T-cell (primary cell): Measurements from ENCODE around the gene GCLC. TPM values are rescaled to one million over a fixed set of nuclear protein-coding genes. Genes with fewer than 3 reads are reported as not detected.

Experiments
- ATAC-seq, 4 experiments: fragments of 200-7000 bp in 3 of 4; fragments of 150-1000 bp in 1 of 4; cut with Tn5 transposase; replicated peaks in 1 of 4; 1 replicate in 3 of 4; 2 replicates in 1 of 4; pipeline ENCODE4 v1.10.0; 2021; ENCODE audit warnings: moderate library complexity in 3 of 4, mild to moderate bottlenecking in 2 of 4, moderate number of reproducible peaks in 1 of 4
- CTCF ChIA-PET, 2 donors: fragments of 300-600 bp; sonication (Branson Sonifier 250); formaldehyde crosslinking; loops; one replicate each; lab custom pipeline; 2022; ENCODE audit warnings: antibody characterized with exemption in 2 of 2; lab: Charles Lee
- POLR2A ChIA-PET, 2 donors: fragments of 300-600 bp; sonication (Branson Sonifier 250); formaldehyde crosslinking; loops; one replicate each; lab custom pipeline; 2022; ENCODE audit warnings: antibody characterized with exemption in 2 of 2; lab: Charles Lee
- DNase-seq, 35 experiments: peaks; one replicate each; pipeline versions ENCODE4 v3.0.0 to v3.0.0-alpha.2; 2013 to 2023
- H3K27ac ChIP-seq: one replicate; pipeline ENCODE4 v1.5.1; 2013; ENCODE audit warnings: low read length
- H3K27me3 ChIP-seq, 2 experiments: replicated peaks in 1 of 2; 1 replicate in 1 of 2; 2 replicates in 1 of 2; pipeline versions ENCODE4 v1.6.1 to v1.7.0; 2013; ENCODE audit warnings: low read length in 1 of 2, mixed read lengths in 1 of 2; ENCODE audit not compliant: control insufficient read depth in 2 of 2, insufficient read depth in 2 of 2; ENCODE audit errors: extremely low read depth in 1 of 2
- H3K36me3 ChIP-seq, 2 donors: 1 replicate in 1 of 2; 2 replicates in 1 of 2; pipeline versions ENCODE4 v1.6.1 to v1.7.0; 2013; ENCODE audit warnings: low read length in 1 of 2; ENCODE audit not compliant: control insufficient read depth in 2 of 2, insufficient read depth in 1 of 2; ENCODE audit errors: extremely low read depth in 1 of 2
- H3K4me1 ChIP-seq, 2 experiments: 1 replicate in 1 of 2; 2 replicates in 1 of 2; pipeline versions ENCODE4 v1.6.1 to v1.7.0; 2013; ENCODE audit warnings: low read length in 2 of 2, mixed read lengths in 1 of 2; ENCODE audit not compliant: insufficient read depth in 2 of 2, control insufficient read depth in 1 of 2; ENCODE audit errors: extremely low read depth in 1 of 2
- H3K4me3 ChIP-seq, 2 donors: 1 replicate in 1 of 2; 2 replicates in 1 of 2; pipeline versions ENCODE4 v1.5.1 to v1.7.0; 2013; ENCODE audit warnings: mild to moderate bottlenecking in 2 of 2, low read length in 1 of 2, moderate library complexity in 1 of 2; ENCODE audit not compliant: control insufficient read depth in 1 of 2; ENCODE audit errors: extremely low read depth in 1 of 2
- H3K9me3 ChIP-seq: 2 replicates; pipeline ENCODE4 v1.7.0; 2013
- H3K27ac Mint-ChIP-seq, 2 donors: one replicate each; pipeline ENCODE4 v1.8.0; 2020 to 2021; ENCODE audit warnings: mild to moderate bottlenecking in 2 of 2, mixed read lengths in 2 of 2
- H3K27me3 Mint-ChIP-seq, 2 donors: one replicate each; pipeline ENCODE4 v1.8.0; 2021 to 2022; ENCODE audit warnings: mixed read lengths in 2 of 2
- H3K36me3 Mint-ChIP-seq: one replicate; pipeline ENCODE4 v1.8.0; 2021; ENCODE audit warnings: mixed read lengths
- H3K4me1 Mint-ChIP-seq, 3 donors: one replicate each; pipeline ENCODE4 v1.8.0; 2020 to 2022; ENCODE audit warnings: mixed read lengths in 3 of 3, mild to moderate bottlenecking in 1 of 3
- H3K4me3 Mint-ChIP-seq, 3 donors: one replicate each; pipeline ENCODE4 v1.8.0; 2020 to 2022; ENCODE audit warnings: mild to moderate bottlenecking in 3 of 3, mixed read lengths in 3 of 3, moderate library complexity in 3 of 3
- H3K9me3 Mint-ChIP-seq, 3 donors: one replicate each; pipeline ENCODE4 v1.8.0; 2020 to 2022; ENCODE audit warnings: mixed read lengths in 3 of 3
- WGBS: methylation state at CpG from one replicate; pipeline ENCODE4 v1.1.5; 2013; ENCODE audit warnings: missing lambda C conversion rate; ENCODE audit not compliant: insufficient coverage; 5-methylcytosine and 5-hydroxymethylcytosine counted together
- total RNA-seq, 35 experiments: library from RNA in 6 of 35; stranded (reverse) in 6 of 35; fragments of 120-200 nt in 1 of 35; gene quantifications; one replicate each; pipeline versions ENCODE4 v1.2.1 to v1.2.4 and lab custom pipeline; 2013 to 2026

Gene GCLC
- total RNA-seq, 5 donors from 2014 or later (not counting 1 experiment from before 2014, with no cell fraction given), result 25.2 to 38.2 (median 33.6) TPM

GRCh38 chr6:53524455-53524815 is 20.5 kb downstream of the GCLC start:
- Mint-ChIP-seq H3K4me1 (peaks cover 9 to 16% (median 12%) of the 10 kb centered on the region in 3 donors), H3K27me3 (no peaks in the 10 kb centered on the region), H3K9me3 (no peaks in the 10 kb centered on the region), H3K36me3 (peaks cover 13% of the 10 kb centered on the region), H3K4me3 (no peak overlapping the region), H3K27ac (no peak overlapping the region)
- no peak overlapping the region for H3K27ac ChIP-seq
- CTCF ChIA-PET, result no interaction called here
- no peak overlapping the region for H3K4me3 ChIP-seq
- POLR2A ChIA-PET, result no interaction called here
- H3K9me3 ChIP-seq, result no peaks in the 10 kb centered on the region
- DNase-seq (no peak), ATAC-seq (no peak)
- peaks cover 0 to 4% of the 10 kb centered on the region in 2 donors for H3K36me3 ChIP-seq
- no CpG with 5 or more reads among the region's 1 CpG for WGBS
- no peaks in the 10 kb centered on the region for H3K4me1 ChIP-seq
- H3K27me3 ChIP-seq, result no peaks in the 10 kb centered on the region

DNA sequence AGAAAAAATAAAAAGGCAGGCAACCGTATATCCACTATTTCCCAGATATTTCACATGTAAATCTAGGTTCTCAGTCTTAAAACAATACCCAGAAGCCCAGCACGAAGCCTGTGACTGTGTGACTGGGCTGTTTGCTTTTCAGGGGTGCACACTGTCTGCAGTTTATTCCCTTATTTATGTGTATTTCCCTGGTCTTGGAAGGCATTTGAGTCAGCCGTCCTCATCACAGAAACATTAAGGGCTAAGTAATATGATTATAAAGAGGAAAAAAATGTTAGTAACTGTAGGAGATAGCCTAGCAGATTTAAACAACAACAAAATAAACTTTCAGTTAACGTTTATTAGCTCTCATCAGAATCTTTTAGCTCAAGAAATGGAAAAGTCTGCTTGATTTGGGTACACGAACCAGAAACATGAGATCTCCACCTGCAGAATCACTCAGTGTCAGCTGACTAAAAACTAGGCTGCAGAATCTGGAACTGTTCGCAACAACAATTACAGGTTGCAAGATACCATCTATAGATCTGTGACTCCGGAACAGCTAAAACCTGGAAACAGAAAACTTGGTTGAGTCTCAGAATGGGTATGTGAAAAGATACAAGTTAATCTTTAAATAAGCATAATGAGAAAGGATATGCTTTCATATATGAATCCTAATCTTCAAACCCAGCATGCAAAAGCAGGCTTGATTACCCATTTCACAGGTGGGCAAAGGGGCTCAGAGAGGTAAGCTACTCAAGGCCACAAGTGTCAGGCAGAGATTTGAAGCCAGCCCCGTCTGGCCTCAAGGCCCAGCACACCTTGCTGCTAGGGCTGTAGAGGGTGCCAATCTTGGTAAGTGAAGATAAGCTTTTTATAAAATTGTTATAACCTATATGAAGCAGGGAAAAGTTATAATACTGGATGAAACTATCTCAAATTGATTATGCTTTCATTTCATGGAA is 21.1 kb downstream of the GCLC start:
- Histone ChIP-seq H3K27me3 (no peaks in the 10 kb centered on the region), H3K4me1 (no peaks in the 10 kb centered on the region), H3K4me3 (no peak overlapping the region), H3K36me3 (peaks cover 0 to 7% of the 10 kb centered on the region in 2 donors), H3K9me3 (no peaks in the 10 kb centered on the region), H3K27ac (no peak overlapping the region)
- peaks cover 19% of the 10 kb centered on the region for H3K36me3 Mint-ChIP-seq
- DNase-seq (no peak), ATAC-seq (no peak)
- H3K27me3 Mint-ChIP-seq, result no peaks in the 10 kb centered on the region
- CTCF ChIA-PET, result no interaction called here
- H3K27ac Mint-ChIP-seq, result no peak overlapping the region
- H3K4me3 Mint-ChIP-seq, result no peak overlapping the region
- 96% methylated on average over 3 of the region's 8 CpGs for WGBS
- no peaks in the 10 kb centered on the region for H3K9me3 Mint-ChIP-seq
- POLR2A ChIA-PET, result no interaction called here
- peaks cover 9 to 12% (median 11%) of the 10 kb centered on the region in 3 donors for H3K4me1 Mint-ChIP-seq

- Histone ChIP-seq H3K27ac (no peak overlapping the region), H3K9me3 (no peaks in the 10 kb centered on the region), H3K4me3 (no peak overlapping the region), H3K4me1 (no peaks in the 10 kb centered on the region), H3K27me3 (no peaks in the 10 kb centered on the region), H3K36me3 (peaks cover 0 to 19% of the 10 kb centered on the region in 2 donors)
- ChIA-PET POLR2A (no interaction called here), CTCF (no interaction called here)
- Mint-ChIP-seq H3K9me3 (no peaks in the 10 kb centered on the region), H3K27me3 (no peaks in the 10 kb centered on the region), H3K4me1 (peaks cover 2 to 7% (median 6%) of the 10 kb centered on the region in 3 donors), H3K27ac (no peak overlapping the region), H3K4me3 (no peak overlapping the region), H3K36me3 (peaks cover 30% of the 10 kb centered on the region)
- 96% methylated on average over 6 of the region's 14 CpGs for WGBS
- DNase-seq (no peak), ATAC-seq (no peak)
Observed at GRCh38 chr6:53520320-53520928, 24.5 kb downstream of the GCLC start.

DNA sequence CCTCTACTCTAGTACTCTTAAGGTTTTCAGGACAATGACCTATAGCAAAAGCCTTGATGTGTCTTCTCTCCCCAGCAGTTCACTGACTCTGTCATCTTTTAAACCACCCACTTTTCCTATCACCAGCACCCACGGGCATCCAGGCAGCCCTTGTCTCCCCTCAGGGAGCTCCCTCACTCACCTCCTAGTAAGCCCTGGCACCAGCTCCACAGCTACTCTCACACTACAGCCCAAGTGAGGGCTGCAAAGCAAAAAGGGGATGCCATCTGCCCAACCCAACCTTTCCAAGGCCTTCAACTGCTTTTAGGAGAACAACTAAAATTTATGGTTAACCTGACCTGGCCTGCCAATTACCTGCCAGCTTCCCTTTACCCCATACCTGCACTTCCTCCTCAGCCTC is 26.0 kb downstream of the GCLC start:
- Mint-ChIP-seq H3K9me3 (no peaks in the 10 kb centered on the region), H3K27me3 (no peaks in the 10 kb centered on the region), H3K36me3 (peaks cover 41% of the 10 kb centered on the region), H3K4me3 (no peak overlapping the region), H3K4me1 (peaks cover 0 to 1% (median 0%) of the 10 kb centered on the region in 3 donors), H3K27ac (no peak overlapping the region)
- Histone ChIP-seq H3K4me3 (no peak overlapping the region), H3K4me1 (no peaks in the 10 kb centered on the region), H3K27ac (no peak overlapping the region), H3K36me3 (peaks cover 0 to 30% of the 10 kb centered on the region in 2 donors), H3K9me3 (no peaks in the 10 kb centered on the region), H3K27me3 (no peaks in the 10 kb centered on the region)
- 67% methylated on average over 1 of the region's 1 CpG for WGBS
- ATAC-seq (no peak), DNase-seq (no peak)
- POLR2A ChIA-PET, result interaction anchor here in 1 of 2 donors (1.2 kb wide), 1 partner anchor 23 kb away, joined by 3 read pairs; no protein-coding TSS in a partner anchor
- CTCF ChIA-PET, result interaction anchor here in 1 of 2 donors (1.2 kb wide), 1 partner anchor 26 kb away, joined by 3 read pairs; no protein-coding TSS in a partner anchor

DNA sequence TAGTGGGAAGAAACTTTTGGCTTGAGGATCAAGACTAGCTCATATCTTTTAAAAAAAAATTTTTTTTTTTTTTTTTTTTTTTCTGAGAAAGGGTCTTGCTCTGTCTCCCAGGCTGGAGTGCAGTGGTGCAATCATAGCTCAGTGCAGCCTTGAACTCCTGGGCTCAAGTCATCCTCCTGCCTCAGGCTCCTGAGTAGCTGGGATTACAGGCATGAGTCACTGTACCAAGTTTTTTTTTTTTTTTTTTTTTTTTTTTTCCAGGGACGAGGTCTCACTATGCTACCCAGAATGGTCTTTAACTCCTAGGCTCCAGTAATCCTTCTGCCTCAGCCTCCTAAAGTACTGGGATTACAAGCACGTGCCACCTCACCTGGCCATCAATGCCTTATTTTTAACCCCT is 27.9 kb downstream of the GCLC start:
- Mint-ChIP-seq H3K9me3 (no peaks in the 10 kb centered on the region), H3K27ac (no peak overlapping the region), H3K36me3 (peaks cover 55% of the 10 kb centered on the region), H3K4me3 (no peak overlapping the region), H3K27me3 (no peaks in the 10 kb centered on the region), H3K4me1 (no peaks in the 10 kb centered on the region)
- CTCF ChIA-PET, result interaction anchor here (0.6 to 1.0 kb wide), 8 partner anchors 11 to 205 kb away, joined by 3 to 9 read pairs (median 6); no protein-coding TSS in a partner anchor
- ATAC-seq (no peak), DNase-seq (no peak)
- H3K27ac ChIP-seq, result no peak overlapping the region
- POLR2A ChIA-PET, result interaction anchor here (0.6 to 0.7 kb wide), 3 partner anchors 171 to 174 kb away, joined by 4 to 7 read pairs (median 4); no protein-coding TSS in a partner anchor
- H3K4me1 ChIP-seq, result no peaks in the 10 kb centered on the region
- no peaks in the 10 kb centered on the region for H3K9me3 ChIP-seq
- peaks cover 0 to 43% of the 10 kb centered on the region in 2 donors for H3K36me3 ChIP-seq
- no peak overlapping the region for H3K4me3 ChIP-seq
- no peaks in the 10 kb centered on the region for H3K27me3 ChIP-seq
- WGBS, result no CpG with 5 or more reads among the region's 2 CpGs

GRCh38 chr6:53514677-53515076 is 30.2 kb downstream of the GCLC start:
- Histone ChIP-seq H3K36me3 (peaks cover 0 to 43% of the 10 kb centered on the region in 2 donors), H3K4me1 (no peaks in the 10 kb centered on the region), H3K4me3 (no peak overlapping the region), H3K27me3 (no peaks in the 10 kb centered on the region), H3K9me3 (no peaks in the 10 kb centered on the region), H3K27ac (no peak overlapping the region)
- DNase-seq, result no peak
- 56% methylated on average over 2 of the region's 3 CpGs for WGBS
- H3K4me3 Mint-ChIP-seq, result no peak overlapping the region
- H3K27ac Mint-ChIP-seq, result no peak overlapping the region
- CTCF ChIA-PET, result no interaction called here
- no peak for ATAC-seq
- no peaks in the 10 kb centered on the region for H3K9me3 Mint-ChIP-seq
- H3K27me3 Mint-ChIP-seq, result no peaks in the 10 kb centered on the region
- no peaks in the 10 kb centered on the region for H3K4me1 Mint-ChIP-seq
- H3K36me3 Mint-ChIP-seq, result peaks cover 59% of the 10 kb centered on the region
- POLR2A ChIA-PET, result no interaction called here
